Effector memory CD4-positive, alpha-beta T cell (primary cell): ENCODE results near the gene PRR18.

ENCODE experiments used
- DNase-seq, 3 donors: peaks; one replicate each; pipeline ENCODE4 v3.0.0-alpha.2; 2020
- H3K27ac ChIP-seq: 2 replicates; pipeline ENCODE4 v1.7.0; 2013; ENCODE audit warnings: mild to moderate bottlenecking, low read length, moderate library complexity; ENCODE audit not compliant: insufficient read depth, poor library complexity, severe bottlenecking
- H3K27me3 ChIP-seq: replicated peaks from 2 replicates; pipeline ENCODE4 v1.7.0; 2013; ENCODE audit warnings: mild to moderate bottlenecking, low read length; ENCODE audit not compliant: insufficient read depth, control insufficient read depth, poor library complexity, severe bottlenecking
- H3K36me3 ChIP-seq: 2 replicates; pipeline ENCODE4 v1.7.0; 2013; ENCODE audit warnings: mild to moderate bottlenecking, low read length, moderate library complexity; ENCODE audit not compliant: control insufficient read depth, insufficient read depth
- H3K4me1 ChIP-seq: 2 replicates; pipeline ENCODE4 v1.7.0; 2013; ENCODE audit warnings: low read length, mild to moderate bottlenecking; ENCODE audit not compliant: control insufficient read depth, insufficient read depth, poor library complexity, severe bottlenecking
- H3K4me3 ChIP-seq: 2 replicates; pipeline ENCODE4 v1.7.0; 2013; ENCODE audit warnings: low read length, low read depth, mild to moderate bottlenecking; ENCODE audit not compliant: insufficient read depth, poor library complexity, severe bottlenecking
- H3K9me3 ChIP-seq: 2 replicates; pipeline ENCODE4 v1.7.0; 2013; ENCODE audit warnings: mild to moderate bottlenecking, low read length, moderate library complexity; ENCODE audit not compliant: control insufficient read depth

The PRR18 gene

GRCh38 chr6:166334878-166335277, 26.7 kb upstream of the PRR18 start:
- H3K27me3 ChIP-seq, result no peaks in the 10 kb centered on the region
- H3K27ac ChIP-seq, result no peak overlapping the region
- no peak for DNase-seq
- H3K9me3 ChIP-seq, result no peaks in the 10 kb centered on the region
- peaks cover 7% of the 10 kb centered on the region for H3K36me3 ChIP-seq
- no peak overlapping the region for H3K4me3 ChIP-seq
- H3K4me1 ChIP-seq, result peaks cover 25% of the 10 kb centered on the region

- peaks cover 21% of the 10 kb centered on the region for H3K4me1 ChIP-seq
- no peak overlapping the region for H3K27ac ChIP-seq
- no peaks in the 10 kb centered on the region for H3K9me3 ChIP-seq
- H3K36me3 ChIP-seq, result peaks cover 13% of the 10 kb centered on the region
- no peak overlapping the region for H3K4me3 ChIP-seq
- no peaks in the 10 kb centered on the region for H3K27me3 ChIP-seq
- DNase-seq, result peak in 2 of 3 donors; percentile 5 to 16
Observed at GRCh38 chr6:166333172-166333995, 25.2 kb upstream of the PRR18 start.

- no peaks in the 10 kb centered on the region for H3K9me3 ChIP-seq
- no peaks in the 10 kb centered on the region for H3K27me3 ChIP-seq
- no peak overlapping the region for H3K27ac ChIP-seq
- no peak for DNase-seq
- peaks cover 14% of the 10 kb centered on the region for H3K36me3 ChIP-seq
- H3K4me1 ChIP-seq, result peaks cover 21% of the 10 kb centered on the region
- no peak overlapping the region for H3K4me3 ChIP-seq
Observed at GRCh38 chr6:166331503-166332415, 23.6 kb upstream of the PRR18 start.

- H3K36me3 ChIP-seq, result peaks cover 22% of the 10 kb centered on the region
Observed at GRCh38 chr6:166330612-166331011, 22.4 kb upstream of the PRR18 start.

GRCh38 chr6:166325383-166326042, 17.3 kb upstream of the PRR18 start:
- Histone ChIP-seq H3K4me3 (no peak overlapping the region), H3K36me3 (peaks cover 47% of the 10 kb centered on the region)
- no peak for DNase-seq

More at GRCh38 chr6:166330612-166331011, 22.4 kb upstream of the PRR18 start:
- no peak for DNase-seq
- no peak overlapping the region for H3K4me3 ChIP-seq
- no peak overlapping the region for H3K27ac ChIP-seq
- no peaks in the 10 kb centered on the region for H3K9me3 ChIP-seq
- H3K4me1 ChIP-seq, result peaks cover 21% of the 10 kb centered on the region
- H3K27me3 ChIP-seq, result no peaks in the 10 kb centered on the region

GRCh38 chr6:166323395-166323794, 15.2 kb upstream of the PRR18 start:
- Histone ChIP-seq H3K36me3 (peaks cover 41% of the 10 kb centered on the region), H3K4me3 (no peak overlapping the region), H3K4me1 (no peaks in the 10 kb centered on the region), H3K27me3 (no peaks in the 10 kb centered on the region), H3K9me3 (no peaks in the 10 kb centered on the region), H3K27ac (no peak overlapping the region)
- no peak for DNase-seq

More at GRCh38 chr6:166325383-166326042, 17.3 kb upstream of the PRR18 start:
- no peaks in the 10 kb centered on the region for H3K4me1 ChIP-seq
- H3K27ac ChIP-seq, result no peak overlapping the region
- H3K9me3 ChIP-seq, result no peaks in the 10 kb centered on the region
- no peaks in the 10 kb centered on the region for H3K27me3 ChIP-seq

GRCh38 chr6:166318649-166319600, 10.7 kb upstream of the PRR18 start:
- H3K9me3 ChIP-seq, result no peaks in the 10 kb centered on the region
- no peak overlapping the region for H3K27ac ChIP-seq
- no peaks in the 10 kb centered on the region for H3K27me3 ChIP-seq
- H3K4me3 ChIP-seq, result no peak overlapping the region
- DNase-seq, result no peak
- no peaks in the 10 kb centered on the region for H3K4me1 ChIP-seq
- H3K36me3 ChIP-seq, result peaks cover 16% of the 10 kb centered on the region

- Histone ChIP-seq H3K36me3 (peaks cover 10% of the 10 kb centered on the region), H3K27me3 (no peaks in the 10 kb centered on the region), H3K27ac (no peak overlapping the region), H3K4me1 (no peaks in the 10 kb centered on the region), H3K4me3 (no peak overlapping the region), H3K9me3 (no peaks in the 10 kb centered on the region)
- DNase-seq, result no peak
Observed at GRCh38 chr6:166318227-166318626, 10.0 kb upstream of the PRR18 start.
